Peyer's patch (tissue), 4 donors: Measurements from ENCODE around the gene SLC39A9.

Source experiments
- POLR2A ChIP-seq, 2 donors: fragments of 450-650 bp; IDR thresholded peaks; one replicate each; pipeline ENCODE4 v1.5.1; 2017; ENCODE audit warnings: antibody characterized with exemption in 2 of 2, mild to moderate bottlenecking in 2 of 2, moderate library complexity in 2 of 2
- TF ChIP-seq, protein P1 (sequence below), 6 experiments: fragments of 450-650 bp in 4 of 6; fragments of 200-600 bp in 2 of 6; sonication (generic) in 1 of 6; IDR thresholded peaks; one replicate each; pipeline ENCODE4 v1.5.1; 2017 to 2019; ENCODE audit warnings: antibody characterized with exemption in 6 of 6, mild to moderate bottlenecking in 3 of 6, moderate library complexity in 1 of 6

DNA sequence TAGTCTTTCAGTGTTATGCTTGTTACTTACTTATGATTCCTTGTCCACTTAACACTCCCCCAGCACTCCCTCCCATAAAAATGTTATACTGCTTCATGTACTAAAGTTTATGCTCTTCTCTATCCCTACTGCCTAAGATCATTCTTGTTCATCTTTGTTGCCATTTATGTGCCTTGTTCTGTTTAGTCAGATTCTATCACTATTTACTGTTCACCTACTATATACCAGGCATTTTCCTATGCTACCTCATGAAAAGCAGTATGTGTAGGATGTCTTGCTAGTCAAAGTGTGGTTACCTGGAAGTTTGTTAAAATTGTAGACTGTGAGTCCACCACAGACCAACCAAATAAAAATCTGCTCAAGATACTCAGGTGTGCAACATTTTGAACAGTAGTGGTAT is 24.3 kb upstream of the SLC39A9 start:
- TF ChIP-seq, protein P1, sequence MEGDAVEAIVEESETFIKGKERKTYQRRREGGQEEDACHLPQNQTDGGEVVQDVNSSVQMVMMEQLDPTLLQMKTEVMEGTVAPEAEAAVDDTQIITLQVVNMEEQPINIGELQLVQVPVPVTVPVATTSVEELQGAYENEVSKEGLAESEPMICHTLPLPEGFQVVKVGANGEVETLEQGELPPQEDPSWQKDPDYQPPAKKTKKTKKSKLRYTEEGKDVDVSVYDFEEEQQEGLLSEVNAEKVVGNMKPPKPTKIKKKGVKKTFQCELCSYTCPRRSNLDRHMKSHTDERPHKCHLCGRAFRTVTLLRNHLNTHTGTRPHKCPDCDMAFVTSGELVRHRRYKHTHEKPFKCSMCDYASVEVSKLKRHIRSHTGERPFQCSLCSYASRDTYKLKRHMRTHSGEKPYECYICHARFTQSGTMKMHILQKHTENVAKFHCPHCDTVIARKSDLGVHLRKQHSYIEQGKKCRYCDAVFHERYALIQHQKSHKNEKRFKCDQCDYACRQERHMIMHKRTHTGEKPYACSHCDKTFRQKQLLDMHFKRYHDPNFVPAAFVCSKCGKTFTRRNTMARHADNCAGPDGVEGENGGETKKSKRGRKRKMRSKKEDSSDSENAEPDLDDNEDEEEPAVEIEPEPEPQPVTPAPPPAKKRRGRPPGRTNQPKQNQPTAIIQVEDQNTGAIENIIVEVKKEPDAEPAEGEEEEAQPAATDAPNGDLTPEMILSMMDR (IDR thresholded peaks at IDR 0.05), result no peak
- TF ChIP-seq POLR2A (IDR thresholded peaks at IDR 0.05), result no peak
